NCI-H510A treated with DMSO at 0.1 percent for 48 hours (cell line): Measurements from ENCODE around the gene CERS4.
"Not testable (repeated sequence)": the region's sequence is repeated elsewhere in the genome, so short reads cannot be mapped to it uniquely, and the experiment has no call there.

Experiments
- DNase-seq: peaks from one replicate; lab custom pipeline; 2025; lab: John Stamatoyannopoulos, UW

The CERS4 gene

DNA sequence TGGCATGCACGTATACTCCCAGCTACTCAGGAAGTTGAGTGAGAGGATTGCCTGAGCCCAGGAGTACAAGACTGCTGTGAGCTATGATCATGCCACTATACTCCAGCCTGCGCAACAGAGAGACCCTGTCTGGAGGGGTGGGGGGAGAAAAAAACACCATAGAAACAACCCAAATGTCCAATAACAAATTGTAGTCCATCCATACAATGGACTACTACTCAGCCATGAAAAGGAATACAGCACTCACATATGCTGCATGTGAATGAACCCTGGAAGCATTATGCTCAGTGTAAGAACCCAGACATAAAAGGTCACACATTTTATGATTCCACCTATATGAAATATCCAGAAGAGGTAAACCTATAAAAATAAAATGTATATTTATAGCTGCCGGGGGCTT is 56.7 kb downstream of the CERS4 start:
- no peak for DNase-seq

DNA sequence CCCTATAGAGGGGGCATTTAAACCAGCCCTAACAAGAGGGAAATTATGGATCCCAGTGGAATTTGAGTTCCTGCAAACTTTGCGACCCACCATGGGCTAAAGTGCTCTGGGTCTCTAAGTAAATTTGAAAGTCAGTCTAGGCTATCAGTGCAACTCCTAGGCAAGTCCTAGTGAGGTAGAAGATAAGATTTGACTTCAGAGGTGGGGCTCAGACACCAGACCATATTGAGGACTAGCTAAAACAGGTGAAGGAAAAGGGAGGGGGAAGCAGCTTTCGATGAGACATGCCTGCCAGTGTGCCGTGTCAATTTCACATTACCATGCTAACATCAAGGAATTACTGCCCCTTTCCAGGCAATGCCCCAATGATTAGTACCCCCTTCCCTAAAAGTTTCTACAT is 60.6 kb downstream of the CERS4 start:
- DNase-seq, result no peak

DNA sequence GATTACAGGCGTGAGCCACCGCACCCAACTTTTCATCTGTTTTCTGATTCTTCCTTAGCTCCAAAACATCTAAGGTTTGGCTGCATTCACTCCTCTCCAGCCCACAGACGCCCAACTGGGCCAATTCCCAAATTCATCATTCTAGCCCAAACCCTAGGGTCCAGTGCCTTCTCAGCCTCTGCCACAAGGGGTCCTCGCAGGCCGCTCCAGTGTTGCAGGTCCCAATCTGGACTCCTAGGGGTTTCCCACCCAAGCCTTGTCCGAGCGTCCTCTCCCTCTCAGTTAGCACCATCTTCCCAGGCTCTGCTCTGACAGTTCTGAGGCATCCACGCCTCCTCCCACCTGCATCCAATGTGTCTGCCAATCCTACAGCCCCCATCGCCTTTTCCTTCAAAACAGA is 67.3 kb downstream of the CERS4 start:
- not testable (repeated sequence) for DNase-seq

DNA sequence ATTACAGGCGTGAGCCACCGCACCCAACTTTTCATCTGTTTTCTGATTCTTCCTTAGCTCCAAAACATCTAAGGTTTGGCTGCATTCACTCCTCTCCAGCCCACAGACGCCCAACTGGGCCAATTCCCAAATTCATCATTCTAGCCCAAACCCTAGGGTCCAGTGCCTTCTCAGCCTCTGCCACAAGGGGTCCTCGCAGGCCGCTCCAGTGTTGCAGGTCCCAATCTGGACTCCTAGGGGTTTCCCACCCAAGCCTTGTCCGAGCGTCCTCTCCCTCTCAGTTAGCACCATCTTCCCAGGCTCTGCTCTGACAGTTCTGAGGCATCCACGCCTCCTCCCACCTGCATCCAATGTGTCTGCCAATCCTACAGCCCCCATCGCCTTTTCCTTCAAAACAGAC is 82.2 kb downstream of the CERS4 start:
- DNase-seq, result not testable (repeated sequence)

DNA sequence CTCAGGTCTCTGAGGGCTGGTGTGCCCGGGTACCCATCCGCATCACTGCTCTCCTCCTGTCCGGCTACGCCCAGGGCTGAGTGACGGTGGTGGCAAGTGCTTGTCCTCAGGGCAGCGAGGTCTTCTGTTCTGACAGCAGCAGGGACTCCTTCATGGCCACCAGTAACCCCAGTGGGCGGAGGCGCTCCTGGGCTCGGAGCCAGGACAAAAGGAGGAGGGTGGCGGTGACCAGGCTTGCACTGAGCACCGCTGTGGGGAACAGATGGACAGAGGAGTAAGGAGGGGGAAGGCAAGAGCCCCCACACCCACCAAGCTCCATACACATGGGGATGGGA is 93.2 kb downstream of the CERS4 start:
- DNase-seq, result no peak

DNA sequence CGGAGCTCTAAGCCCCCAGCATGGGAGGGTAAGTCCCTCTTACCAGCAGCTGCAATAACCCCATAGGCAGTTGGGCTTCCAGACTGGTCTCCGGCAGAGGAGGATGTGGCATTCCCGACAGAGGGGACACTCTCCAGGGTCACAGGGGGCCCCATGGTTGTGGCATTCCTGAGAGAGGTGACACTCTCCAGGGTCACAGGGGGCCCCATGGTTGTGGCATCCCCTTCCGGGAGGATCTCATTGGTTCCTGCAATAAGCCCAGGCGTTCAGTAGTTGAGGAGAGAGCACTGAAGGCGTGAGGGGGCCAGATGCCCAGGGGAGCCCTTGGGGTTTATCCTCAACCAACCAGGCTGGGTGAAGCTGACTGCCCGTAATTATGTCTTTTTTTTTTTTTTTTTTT is 93.6 kb downstream of the CERS4 start:
- DNase-seq, result no peak

DNA sequence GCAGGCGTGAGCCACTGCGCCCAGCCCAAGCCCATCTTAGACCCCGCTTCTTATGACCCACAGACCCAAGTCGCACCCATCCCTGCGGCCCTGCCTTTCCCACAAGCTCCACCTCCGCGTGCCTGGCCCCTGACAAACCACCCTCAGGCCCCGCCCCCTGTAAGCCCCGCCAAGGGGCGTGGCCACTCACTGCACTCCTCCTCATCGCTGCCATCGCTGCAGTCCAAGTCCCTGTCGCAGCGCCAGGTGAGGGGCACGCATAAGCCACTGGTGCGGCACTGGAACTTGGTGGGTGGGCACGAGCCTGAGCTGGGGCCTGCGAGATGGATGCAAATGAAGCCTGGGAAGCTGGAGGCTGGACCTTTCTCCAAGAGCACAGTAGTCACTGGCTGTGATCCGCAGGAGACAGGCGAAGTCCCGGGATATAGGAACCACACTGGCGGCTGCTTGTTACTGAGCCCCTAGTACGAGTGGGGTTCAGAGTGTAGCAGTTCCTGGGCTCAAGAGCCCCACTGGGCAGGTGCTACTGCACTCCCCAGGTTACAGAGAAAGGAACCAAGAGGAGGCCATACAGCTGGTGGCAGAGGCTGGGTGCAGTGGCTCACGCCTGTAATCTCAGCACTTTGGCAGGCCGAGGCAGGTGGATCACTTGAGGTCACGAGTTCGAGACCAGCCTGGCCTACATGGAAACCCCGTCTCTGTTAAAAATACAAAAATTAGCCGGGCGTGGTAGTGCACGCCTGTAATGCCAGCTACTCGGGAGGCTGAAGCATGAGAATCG is 95.9 kb downstream of the CERS4 start:
- no peak for DNase-seq

DNA sequence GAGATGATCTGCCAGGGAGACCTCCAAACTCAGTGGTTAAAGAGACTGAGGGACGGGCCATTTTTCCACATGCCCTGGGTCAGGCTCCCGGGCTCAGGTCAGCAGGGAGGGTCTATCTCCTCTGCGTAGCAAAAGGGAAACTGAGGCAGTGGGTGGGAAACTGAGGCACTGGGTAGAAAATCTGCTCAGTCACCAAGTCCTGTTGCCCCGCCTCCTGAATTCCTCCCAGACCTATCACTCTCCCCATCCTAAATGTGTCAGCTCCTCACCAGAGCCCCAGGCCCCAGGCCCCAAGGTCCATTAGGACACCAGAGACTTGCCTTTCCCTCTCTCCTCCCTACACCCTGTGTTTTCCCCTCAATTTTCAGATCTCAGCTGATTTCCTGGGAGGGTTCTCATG is 96.6 kb downstream of the CERS4 start:
- DNase-seq, result no peak

DNA sequence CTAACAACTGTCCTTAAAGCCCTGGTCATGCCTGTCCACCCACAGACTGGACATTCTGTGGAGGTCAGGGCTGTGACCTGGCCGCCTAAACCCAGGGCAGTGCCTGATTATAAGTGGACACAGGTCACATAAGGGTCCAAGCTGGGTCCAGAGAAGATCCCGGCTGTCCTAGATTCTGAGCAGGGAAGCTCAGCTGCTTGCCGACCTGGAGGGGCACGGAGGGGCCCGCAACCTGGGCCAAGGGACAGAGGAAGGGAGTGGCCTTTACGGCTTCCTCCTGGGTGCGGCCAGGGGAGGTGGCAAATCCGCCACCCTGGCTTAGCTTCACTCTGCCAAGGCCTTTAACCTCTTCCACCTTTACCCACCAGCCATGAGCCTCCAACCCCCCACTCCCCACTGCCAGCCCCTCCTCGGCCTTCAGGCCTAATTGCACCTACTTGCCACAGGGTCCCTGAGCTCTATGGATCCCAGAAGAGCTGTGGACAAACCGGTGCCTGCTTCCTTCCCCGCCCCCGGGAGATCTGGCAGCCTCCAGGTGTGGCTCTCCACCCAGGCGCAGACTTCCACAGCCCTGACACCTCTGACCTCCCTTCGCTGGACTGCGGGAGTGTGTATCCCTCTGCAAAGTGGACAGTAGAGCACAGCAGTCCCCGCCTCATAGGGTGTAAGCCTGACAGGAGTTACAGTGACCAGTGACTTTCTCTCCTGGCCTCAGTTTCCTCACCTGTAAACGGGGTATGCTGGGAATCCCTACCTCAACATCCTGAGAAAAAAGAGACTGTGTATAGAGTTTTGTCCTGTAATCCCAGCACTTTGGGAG is 97.3 kb downstream of the CERS4 start:
- no peak for DNase-seq

DNA sequence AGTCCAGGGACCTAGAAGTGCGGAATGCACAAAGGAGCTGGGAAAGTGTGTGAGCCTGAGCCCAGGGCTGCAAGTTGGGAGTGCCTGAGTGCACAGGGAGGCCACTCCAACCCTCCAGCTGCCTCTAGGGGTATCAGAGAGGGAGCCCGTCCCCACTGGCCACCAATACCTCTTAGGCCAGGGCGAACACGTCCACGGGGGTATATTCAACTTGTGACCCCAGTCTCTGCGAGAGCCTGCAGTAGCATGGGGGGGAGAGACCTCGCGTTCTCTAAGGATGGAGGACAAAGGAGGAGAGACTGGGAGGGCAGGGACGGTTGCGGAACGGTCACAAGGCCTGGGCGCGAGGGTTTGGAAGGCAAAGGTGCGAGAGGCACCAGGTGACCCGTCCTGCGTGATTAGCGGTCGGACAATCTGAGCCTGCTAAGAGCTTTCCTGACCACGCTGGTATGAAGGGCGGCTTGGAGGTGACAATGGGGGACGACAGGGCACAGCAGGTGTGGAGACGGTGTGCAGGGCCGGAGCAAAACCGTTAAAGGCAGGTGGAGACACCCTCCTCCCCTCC is 98.3 kb downstream of the CERS4 start:
- DNase-seq, result peak; percentile 25

DNA sequence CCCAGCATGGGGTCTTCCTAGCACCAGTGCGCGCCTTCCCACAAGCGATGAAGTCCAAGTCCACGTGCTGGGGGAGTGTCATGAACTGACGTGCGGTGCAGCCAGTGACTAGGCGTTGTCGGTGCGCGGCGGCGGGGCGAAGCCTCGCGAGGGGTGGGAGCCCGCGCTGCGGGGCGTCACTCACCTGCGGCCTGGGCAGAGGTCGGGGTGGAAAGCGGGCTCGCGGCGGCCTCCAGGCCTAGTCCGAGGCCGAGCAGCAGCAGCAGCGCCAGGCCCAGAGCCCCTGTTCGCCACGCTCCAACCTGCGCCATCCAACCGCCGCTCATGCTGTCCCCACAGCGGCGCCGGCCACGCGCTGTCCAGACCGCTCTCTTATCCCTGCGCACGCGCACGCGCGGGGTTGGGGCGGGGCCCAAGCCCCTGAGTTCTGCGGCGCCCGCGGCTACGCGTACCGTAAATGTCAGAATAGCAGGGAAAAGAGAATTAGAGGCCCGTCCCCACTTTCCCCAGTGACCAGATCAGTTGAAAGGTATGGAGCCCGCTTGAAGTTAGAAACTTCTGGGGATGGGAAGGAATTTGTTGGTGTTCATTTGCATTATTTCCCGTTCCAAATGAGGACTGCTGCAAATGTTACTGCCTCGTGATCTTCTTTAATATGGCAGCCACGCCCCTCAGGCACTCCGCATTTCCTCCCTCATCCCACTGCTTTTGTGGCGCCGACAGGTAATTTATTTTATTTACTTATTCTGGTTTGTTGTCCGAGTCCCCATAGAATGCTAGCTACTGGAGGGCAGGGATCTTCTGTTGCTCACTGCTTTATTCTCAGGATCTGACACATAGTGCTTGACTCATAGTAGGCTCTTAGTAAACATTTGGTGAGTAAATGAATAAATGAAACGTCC is 99.0 kb downstream of the CERS4 start, which contains the start of gene CD320:
Gene CD320 (minus strand): TSS at position 394 of the 902 bp plus-strand sequence. CDS start 68 bp downstream, at position 326.
- peak; percentile 94 for DNase-seq

DNA sequence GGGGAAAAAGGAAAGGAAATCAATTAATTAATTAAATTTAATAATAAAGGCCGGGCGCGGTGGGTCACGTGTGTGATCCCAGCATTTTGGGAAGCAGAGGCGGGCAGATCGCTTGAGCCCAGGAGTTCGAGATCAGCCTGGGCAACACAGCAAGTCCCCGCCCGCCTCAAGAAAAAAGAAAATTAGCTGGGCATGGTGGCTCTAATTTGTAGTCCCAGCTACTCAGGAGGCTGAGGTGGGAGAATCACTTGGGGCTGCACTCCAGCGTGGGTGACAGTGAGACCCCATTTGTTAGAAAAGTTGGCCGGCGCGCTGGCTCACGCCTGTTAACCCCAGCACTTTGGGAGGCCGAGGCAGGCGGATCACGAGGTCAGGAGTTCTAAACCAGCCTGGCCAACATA is 99.7 kb downstream of the CERS4 start:
- no peak for DNase-seq

DNA sequence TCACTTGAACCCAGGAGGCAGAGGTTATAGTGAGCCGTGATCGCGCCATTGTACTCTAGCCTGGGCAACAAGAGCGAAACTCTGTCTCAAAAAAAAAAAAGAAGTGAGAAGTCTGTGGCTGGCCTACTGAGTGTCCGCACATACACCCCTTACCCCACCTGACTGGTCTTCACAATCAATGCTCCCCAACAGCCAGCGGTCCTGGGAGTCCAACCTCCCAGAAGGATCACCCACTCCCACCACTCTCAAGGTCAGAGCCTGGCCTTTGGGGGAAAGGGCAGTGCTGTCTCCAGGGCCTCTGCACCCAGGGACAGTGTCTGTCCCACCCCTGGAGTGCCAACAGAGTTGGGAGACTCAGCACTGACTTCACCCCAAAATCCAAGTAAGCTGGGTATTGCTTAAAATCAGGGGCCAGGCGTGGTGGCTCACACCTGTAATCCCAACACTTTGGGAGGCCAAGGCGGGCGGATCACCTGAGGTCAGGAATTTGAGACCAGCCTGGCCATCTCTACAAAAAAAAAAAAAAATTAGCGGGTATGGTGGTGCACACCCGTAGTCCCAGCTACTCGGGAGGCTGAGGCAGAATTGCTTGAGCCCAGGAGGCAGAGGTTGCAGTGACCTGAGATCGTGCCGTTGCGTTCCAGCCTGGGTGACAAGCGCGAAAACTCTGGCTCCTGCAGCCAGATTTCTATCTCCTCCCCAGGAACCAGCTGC is 101.3 kb downstream of the CERS4 start:
- no peak for DNase-seq

DNA sequence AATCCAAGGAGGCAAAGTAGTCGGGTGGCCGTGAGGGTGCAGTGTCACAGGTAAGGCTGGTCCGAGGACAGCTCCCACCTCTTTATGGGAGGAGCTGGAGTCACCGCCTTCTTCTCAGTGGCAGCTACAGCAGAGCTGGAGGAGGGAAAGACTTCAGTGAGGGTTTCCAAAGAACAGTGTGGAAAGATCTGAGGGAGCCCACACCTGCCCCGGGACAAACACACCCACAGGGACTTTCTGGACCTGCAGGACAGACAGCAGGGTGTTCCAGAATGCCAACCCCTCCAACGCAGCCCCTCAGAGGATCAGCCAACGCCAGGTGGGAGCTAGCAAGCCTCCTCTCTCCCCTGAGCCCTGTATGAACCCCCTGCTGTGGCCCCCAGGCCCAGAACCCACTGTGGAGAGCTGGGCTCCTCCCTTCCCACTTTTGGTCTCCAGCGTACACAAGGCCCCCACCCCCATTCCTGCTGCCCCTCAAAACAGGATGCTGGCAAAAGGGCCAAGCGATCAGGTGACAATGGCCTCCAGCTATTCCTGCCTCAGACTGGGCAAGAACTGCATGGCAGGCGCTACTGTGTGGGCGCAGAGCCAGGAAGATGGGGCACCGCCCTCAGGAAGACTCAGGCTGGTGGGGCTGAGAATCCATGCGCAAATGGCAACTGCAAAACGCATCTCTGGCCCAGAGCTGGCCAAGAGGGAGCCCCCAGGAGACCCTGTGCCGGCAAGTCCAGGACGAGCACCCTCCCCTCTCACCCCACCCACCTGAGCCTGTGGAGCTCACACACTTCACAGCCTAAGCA is 102.5 kb downstream of the CERS4 start:
- no peak for DNase-seq
